GM19240 (cell line): ENCODE results near the gene ANXA2.
"Not testable (repeated sequence)": the region's sequence is repeated elsewhere in the genome, so short reads cannot be mapped to it uniquely, and the experiment has no call there.

Source experiments
- DNase-seq: peaks from one replicate; pipeline ENCODE4 v3.0.0; 2011; ENCODE audit warnings: low spot score; ENCODE audit not compliant: insufficient read length

ANXA2 gene

DNA sequence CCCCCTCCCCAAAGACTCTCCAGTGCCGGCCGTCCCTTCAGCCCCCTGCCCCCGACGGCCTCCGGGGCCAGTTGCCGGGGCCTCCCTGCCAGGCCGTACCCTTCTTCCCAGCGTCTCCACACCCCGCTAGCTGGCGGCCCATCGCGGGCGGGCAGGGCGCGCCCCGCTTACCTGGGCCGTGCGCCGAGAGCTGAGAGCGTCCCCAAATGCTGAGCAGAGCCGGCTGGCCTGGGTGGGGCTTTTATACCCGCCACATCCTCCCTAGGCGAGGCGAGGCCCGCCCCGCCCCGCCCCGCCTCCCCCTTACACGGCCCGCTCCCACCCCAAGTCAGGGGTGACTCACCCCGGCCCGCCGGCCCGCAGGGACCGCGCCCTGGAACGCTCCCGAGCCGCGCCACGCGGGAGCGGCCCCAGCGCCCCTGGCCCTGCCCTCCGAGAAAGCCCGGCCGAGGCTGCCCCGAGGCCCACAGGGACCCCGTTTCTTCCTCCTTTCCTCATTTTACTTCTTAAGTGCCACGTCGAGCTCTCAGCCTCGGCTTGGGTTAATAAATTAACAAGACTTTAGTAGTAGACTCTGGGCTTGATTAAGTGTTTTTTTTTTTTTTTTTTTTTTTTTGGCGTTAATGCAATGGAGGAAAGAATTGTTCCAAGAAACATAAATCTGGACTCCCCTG, at the start of gene ANXA2:
ANXA2 (minus strand) TSS at position 215 of the 674 bp plus-strand sequence. CDS start 11,911 bp downstream, outside the sequence.
- DNase-seq: peak; percentile 51

DNA sequence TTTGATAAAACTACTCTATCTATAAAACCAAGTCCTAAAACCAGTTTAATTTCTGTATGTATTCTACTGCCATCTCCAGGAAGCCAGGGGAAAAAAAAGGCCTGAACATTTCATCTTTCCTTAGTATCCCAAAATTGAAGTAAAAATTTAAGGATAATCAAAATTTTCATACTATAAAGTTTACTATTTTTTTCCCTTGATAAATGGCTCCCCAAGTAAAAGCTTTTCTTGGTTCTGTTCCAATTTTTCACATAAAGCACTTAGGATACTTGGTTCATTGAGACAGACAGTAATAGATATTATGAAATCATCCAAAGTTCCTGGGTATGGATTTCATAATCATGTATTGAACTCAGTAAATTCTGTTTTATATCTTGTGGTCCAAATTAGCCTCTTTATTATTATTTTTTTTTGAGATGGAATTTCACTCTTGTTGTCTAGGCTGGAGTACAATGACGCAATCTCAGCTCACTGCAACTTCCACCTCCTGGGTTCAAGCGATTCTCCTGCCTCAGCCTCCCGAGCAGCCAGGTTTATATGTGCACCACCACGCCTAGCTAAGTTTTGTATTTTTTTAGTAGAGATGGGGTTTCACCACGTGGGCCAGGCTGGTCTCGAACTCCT, 46.6 kb upstream of the ANXA2 start:
- no peak for DNase-seq

DNA sequence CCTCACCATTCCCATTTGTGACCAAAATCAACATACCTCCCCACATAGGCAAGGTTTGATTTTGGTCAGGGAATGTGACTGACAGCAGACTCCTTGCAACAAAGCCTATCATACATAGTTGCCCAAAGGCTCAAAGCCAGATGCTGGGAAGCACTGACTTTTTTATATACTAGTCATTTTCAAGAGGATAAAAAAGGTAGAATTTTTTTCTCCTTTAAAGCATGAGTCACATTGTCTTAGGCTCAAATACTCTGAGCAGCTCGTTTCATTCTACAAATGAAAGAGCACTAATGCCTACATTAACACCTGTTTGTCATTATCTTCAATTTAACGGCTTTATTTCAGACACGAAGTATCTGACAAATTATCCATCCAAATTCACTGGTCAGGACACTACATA, 45.0 kb upstream of the ANXA2 start:
- DNase-seq: no peak

DNA sequence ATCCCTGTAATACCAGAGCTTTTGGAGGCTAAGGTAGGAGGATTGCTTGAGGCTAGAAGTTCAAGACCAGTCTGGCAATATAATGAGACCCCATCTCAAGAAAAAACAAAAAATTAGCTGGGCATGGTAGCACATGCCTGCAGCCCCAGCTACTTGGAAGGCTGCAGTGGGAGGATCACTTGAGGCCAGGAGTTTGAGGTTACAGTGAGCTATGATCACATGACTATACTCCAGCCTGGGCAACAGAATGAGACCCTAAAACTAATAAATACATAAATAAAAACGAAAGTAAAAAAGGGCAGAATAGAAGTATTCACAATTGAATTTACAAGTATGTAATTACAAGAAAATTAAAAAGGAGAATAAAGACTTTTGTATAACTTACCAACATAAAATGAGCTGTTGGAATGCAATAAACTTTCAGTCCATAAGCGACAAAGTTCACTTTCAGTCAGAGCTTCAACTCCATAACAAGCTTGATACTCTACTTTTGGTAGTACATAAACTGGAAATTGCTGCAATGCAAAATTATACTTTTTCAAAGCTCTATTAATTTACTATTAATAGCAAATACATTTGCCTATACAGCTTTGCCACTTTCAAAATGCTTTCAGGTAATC, 44.4 kb upstream of the ANXA2 start:
- DNase-seq: no peak

DNA sequence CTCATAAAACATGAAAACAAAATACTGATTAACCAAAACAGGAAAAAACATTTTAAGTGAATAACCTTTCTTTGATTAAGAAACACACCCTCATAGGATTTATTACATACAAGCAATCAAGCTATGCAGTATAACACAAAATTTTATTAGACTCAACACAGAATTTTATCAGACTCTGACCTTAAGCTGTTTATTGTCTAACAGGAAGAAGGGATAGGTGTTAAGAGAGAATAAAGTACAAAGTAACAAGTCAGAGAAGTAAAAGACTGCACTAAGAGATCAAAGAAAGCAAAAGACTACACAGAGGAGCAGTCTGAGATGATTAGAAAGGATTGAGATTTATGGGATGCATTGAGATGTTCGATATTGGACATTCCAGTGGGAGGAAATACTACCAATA, 43.5 kb upstream of the ANXA2 start:
- no peak for DNase-seq

DNA sequence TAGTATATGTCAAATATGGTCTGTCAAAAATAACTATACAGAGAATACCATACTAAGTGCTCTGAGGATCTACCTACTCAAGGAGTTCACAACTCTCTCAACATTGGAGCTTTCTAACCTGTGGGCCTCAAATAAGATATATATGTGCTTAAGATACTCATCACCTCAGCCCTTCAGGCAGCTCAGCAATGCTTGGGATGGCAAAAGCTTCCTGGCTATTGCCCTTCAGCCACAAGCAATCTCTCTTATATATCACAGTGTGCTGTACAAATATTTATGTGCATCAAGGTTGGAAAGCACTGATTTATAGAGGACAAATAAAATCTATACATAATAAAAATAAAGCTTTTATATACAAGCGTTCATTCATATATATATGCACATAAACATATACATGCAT, 40.9 kb upstream of the ANXA2 start:
- no peak for DNase-seq

DNA sequence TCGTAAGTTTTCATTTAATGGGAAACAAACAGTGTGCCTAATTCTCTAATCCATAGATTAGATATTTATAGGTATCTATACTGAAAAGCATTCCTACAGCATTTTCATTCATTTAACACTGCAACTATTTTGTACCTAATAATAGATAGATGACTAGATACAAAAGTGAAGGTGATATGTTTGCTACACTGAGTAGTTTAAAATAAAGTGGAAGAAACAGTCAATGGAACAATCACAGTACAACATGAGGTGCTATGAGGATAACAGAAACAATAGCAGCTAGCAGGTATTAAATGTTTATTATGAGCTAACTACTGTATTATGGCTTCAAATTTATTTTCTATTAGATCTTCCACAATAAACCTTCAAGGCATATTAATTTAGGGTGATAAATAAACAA, 31.1 kb upstream of the ANXA2 start:
- no peak for DNase-seq

DNA sequence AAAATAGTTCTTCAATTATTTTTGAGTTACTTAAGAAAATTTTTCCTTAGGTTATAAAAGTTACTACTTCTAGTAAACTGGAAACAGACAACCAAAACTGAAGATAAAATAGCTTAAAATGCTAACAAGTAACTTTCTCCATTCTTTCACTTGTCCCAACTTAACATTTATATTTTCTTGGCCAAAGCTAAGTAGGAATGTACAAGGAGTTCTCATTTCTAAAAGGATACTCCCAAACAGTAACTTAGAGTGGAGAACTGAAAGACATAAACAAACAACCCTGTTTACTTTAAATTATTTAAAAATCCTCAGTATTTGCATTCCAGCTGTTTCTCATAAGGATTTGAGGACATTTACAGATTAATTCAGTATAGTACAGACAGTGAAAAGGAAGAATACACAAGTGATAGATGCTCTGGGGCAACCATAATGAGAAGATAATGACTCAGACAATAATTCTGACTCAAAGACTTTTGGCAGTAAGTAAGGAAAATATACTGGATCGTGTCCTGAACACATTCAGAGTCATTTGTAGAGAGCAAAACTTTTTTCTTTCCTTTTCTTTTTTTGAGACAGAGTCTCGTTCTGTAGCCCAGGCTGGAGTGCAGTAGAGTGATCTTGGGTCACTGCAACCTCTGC, 29.2 kb upstream of the ANXA2 start:
- no peak for DNase-seq

DNA sequence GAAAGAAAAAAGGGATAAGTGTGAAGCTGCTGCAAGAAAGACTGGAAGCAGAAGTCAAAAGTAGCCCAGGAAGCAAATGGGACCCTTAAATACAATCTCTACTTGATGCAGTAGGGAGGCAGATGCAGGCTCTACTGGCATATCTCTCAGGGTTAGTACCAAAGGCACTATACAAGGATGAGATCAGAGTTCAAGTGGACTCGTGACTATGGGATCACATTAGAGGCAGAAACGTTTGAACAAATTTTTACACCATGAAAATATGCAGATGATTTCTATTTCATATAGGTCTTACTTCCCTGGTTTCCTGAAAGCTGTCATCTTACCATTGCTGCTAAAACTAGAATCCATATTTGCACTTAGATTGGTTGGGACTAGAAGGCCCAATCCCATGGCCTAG, 27.7 kb upstream of the ANXA2 start:
- no peak for DNase-seq

DNA sequence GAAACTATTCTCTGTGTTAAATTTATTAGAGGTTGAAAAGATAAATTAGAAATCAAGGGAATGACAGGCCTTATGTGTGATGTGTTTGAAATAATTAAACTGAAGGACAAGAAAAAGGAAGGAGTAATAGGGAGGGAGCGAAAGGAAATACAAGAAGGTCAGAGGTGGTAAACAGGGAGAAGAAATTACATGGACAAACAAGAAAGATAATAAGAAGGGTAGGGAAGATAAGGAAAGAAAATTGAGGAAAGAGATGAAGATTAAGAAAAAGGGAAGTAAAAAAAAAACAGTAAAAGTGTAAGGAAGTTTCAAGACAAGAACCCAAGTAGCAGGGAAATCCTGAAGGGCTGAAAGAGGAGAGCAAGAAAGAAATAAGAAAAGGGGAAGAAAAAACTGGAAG, 26.2 kb upstream of the ANXA2 start:
- DNase-seq: no peak

DNA sequence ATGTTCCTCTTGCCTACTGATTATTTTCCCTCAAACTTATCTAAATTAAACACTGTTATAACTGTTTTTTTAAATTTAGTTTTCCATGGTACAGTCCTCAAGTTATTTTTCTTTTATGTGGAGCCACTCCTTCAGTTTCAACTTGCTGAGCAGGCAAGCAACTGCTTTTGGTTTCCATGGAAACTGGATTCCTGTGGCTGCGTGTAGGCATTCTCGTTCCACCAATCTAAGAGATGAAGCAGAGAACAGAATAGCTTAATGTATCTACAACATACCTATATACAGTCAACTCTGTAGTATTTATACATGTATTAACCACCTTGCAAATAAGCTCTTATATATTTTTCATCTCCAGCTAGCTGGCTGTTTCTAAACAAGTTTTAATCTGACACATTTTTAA, 25.8 kb upstream of the ANXA2 start:
- no peak for DNase-seq

DNA sequence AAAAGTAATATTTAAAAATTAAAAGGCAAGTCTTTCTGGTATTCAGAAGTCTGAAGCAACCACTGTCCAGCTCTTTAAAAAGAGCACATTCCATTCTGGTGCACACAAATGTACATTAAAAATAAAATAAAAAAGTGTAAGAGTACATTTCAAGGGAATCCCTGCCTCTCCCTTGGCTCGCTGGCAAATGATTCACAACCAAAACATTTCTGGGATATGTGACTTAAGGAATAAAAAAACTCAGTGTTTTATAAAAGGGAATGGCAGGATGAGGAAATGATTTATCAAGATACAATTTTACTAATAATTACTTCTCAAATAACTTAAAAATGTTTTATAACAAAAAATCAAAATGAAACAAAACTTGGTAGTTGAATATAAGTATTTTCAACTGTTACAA, 23.8 kb upstream of the ANXA2 start:
- DNase-seq: no peak

DNA sequence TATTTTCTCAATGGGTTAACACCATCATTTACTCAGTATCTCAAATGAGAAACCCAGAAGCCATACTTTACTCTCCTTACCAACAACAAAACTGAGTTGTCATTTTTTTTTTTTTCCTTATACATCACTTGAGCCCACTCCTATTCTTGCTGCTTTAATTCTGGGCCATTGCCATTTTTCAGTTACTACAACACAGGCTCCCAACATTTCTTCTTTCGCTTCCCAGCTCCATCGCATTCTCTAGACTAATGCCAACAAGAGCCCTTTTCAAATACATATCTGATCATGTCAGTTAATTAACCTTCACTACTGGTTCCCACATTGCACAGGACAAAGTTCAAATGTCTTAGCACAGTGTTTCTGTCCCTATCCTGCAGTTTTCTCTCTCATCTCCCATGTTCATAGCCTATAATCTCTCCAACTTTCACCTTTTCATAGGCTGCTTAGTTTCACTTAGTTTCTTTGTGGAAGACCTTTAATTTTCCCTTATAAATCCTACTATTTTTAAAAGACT, 22.5 kb upstream of the ANXA2 start:
- DNase-seq: no peak

DNA sequence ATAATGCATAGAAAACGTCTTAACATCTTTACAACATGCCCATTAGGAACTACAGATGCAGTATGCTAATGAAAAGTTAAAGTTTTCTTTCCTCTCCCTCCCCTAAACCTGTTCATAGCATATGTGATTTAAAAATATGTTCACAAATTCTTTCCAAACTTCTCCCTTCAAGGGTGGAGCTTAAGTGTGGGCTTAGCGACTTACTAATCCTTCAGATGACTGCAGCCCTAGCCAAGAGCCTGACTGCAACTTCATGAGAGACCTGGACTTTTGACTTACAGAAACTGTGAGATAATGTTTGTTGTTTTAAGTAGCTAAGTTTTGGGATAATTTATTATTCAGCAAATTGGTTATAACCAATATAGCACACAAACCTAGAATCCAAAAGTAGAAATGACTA, 22.0 kb upstream of the ANXA2 start:
- DNase-seq: no peak

DNA sequence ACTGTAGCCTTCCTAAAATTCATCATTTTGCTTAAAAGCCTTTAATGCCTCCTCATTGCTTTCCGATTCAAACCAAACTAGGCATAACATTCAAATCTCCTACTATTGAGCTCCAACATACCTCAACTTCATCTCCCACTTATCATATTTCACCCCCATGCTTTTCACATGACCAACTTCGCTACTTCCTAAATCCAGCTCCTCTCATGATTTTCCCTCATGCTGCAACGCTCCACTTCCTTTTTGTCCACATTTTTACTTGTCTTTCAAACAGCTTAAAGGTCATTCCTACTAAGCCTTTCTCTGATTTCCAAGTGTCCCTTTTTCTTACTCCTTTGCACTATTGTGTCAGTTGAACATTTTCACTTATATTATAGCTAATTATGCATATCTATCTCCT, 20.3 kb upstream of the ANXA2 start:
- DNase-seq: no peak

DNA sequence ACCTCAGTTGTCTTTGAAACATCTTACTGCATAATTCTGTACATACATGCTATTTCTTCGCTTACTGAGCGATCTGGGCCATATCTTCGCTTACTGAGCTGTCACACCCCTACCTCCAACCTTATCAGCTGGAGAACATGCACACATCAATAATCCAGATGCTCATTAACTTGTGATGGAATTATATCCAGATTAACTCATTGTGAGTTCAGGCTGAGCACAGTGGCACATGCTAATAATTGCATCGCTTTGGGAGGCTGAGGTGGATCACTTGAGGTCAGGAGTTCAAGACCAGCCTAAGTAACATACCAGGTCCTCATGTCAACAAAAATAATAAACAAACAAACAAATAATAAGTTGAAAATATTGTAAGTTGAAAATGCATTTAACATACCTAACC, 19.3 kb upstream of the ANXA2 start:
- no peak for DNase-seq

DNA sequence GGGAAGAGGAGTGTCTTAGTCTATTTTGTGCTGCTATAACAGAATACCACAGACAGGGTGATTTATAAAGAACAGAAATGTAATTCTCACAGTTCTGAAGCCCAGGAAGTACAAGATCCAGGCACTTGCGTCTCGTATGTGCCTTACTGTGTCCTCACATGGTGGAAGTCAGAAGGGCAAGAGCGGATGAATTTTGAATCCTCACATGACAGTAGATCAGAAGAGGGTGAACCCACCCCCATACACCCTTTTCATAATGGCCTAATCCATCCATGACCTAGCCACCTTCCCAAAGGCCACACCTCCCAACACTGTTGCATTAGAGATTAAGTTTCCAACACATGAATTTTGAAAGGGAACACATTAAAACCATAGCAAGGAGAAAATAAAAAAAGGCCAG, 18.7 kb upstream of the ANXA2 start:
- DNase-seq: no peak

DNA sequence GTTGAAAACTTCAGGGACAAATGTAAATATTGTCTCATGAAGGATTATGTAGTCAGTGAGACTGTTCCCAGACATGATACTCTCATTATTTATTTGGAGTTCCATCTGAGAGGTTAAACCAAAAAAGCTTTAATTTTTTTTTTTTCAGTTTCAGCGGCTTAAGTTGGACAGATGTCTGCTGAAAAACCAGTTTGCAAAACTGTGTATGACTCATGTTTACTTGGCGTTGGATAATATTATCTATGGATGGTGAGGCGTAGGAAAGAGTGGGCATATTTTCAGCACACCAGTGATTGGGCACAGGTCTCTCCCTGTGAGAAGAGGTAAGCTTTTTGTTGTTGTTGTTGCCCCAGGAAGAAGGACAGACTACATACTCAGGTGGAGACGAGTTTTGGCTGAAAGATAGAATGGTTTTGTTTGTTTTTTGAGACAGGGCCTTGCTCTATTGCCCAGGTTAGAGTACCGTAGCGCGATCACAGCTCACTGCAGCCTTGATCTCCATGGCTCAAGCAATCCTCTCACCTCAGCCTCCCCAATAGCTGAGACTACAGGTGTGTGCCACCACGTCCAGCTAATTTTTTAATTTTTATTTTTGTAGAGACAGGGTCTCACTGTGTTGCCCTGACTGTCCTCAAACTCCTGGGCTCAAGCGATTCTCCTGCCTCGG, 16.4 kb upstream of the ANXA2 start:
- DNase-seq: no peak

DNA sequence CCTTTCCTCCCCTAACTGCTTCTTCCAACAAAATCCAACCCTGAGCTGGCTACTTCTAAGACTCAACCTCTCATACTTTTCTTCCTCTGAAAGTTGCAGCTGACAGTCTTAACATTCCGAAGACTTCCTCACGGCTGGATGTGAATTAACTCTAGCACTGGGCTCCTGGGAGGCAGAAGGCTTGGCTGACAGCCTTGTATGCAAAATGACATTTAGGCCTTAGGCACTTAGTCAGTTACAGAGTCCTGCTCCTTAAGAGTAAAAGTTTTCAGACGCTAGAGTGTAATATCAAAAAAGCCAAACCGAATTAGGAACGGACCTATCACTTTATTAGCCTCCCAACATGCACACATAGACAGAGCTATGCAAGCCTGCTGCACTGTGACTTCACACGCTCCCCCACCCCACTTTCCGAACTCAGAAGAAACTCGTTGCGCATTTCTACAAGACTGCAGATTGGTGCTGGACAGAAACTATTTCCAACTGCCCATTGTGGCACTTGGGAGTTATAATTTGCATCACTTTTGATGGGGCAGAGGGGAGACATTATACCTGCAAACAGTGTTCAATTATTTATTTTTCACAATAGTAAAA, 15.5 kb upstream of the ANXA2 start:
- DNase-seq: no peak

DNA sequence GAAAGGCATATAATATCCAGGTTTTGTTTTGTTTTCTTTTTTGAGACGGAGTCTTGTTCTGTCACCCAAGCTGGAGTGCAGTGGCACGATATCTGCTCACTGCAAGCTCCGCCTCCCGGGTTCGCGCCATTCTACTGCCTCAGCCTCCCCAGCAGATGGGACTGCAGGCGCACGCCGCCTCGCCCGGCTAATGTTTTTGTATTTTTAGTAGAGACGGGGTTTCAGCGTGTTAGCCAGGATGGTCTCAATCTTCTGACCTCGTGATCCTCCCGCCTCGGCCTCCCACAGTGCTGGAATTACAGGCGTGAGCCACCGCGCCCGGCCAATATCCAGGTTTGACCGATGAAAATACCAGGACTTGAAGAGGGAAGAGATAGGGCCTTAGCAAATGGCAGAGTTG, 15.0 kb upstream of the ANXA2 start:
- DNase-seq: not testable (repeated sequence)

DNA sequence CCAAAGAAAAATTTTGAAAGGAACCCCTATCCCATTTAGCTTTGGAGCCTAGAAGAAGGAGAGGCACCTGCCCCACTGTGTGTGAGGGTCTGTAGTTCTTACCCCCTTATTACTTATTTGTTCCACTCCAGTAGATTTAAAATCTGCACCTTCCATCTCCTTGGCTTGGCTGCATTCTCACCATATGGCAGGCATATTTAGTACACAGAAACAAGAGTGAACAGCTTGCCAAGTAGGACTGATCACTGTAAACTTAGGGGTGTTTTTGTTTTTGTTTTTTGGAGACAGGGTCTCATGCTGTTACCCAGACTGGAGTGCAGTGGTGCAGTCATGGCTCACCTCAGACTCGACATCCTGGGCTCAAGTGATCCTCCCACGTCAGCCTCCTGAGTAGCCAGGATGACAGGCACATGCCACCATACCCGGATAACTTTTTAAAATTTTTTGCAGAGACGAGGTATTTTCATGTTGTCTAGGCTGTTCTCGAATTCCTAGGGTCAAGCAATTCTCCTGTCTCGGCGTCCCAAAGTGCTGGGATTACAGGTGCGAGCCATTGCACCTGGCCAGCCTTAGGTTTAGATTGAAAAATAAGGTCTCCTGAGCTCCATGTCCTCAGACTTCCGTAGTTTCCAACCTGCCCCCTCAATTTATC, 14.1 kb upstream of the ANXA2 start:
- DNase-seq: no peak
